GM21528 (cell line): Measurements from ENCODE around the gene SKIDA1.

ENCODE experiments used
- ATAC-seq: cut with Tn5 transposase; IDR thresholded peaks from one replicate; pipeline ENCODE4 v1.9.1; 2021; ENCODE audit warnings: mild to moderate bottlenecking, moderate library complexity; ENCODE audit not compliant: unreplicated experiment, low FRiP score

Gene SKIDA1

DNA sequence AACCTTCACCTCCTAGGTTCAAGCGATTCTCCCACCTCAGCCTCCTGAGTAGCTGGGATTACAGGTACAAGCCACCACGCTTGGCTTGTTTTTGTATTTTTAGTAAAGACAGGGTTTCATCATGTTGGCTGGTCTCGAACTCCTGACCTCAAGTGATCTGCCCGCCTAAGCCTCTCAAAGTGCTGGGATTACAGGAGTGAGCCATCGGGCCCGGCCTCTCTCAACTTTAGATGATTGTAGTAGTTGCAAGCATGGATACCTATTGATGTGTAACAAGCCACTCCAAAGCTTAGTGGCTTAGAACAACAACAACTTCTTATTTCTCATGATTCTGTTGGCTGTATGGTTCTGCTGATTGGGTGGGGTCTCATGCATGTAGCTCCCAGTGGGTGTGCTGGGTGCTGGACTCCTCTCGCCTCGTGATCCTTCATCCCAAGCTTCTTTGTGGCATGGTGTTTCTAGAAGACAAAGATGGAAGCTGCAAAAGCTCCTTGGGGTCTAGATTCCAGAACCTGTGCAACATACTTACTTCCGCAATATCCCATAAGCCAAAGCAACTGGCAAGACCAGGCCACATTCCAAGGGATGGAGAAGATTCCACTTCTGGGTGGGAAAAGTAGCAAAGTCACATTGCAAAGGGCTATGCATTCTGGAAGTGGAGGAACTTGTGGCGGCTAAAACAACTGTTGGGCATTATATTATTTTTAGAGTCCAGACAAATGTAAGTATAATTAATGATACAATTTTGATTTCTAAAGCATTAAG lies 37.9 kb downstream of the SKIDA1 start:
- no peak for ATAC-seq

DNA sequence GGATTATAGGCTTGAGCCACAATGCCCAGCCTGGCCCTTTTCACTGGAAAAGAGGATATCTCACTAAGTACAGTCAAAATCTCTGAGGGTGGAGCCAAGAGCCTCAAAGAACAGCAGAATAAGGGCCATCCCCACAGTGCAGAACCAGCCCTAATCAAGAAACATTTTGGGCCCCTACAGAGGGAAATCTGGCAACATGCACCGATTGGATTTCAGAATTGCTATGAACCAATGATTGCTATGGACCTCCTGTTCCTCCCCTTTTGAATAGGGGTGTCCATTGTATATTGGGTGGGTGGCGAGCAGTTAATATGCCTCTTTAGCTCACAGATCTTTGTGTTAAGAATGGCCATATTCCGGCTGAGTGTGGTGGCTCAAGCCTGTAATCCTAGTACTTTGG lies 42.7 kb downstream of the SKIDA1 start:
- ATAC-seq, result no peak

DNA sequence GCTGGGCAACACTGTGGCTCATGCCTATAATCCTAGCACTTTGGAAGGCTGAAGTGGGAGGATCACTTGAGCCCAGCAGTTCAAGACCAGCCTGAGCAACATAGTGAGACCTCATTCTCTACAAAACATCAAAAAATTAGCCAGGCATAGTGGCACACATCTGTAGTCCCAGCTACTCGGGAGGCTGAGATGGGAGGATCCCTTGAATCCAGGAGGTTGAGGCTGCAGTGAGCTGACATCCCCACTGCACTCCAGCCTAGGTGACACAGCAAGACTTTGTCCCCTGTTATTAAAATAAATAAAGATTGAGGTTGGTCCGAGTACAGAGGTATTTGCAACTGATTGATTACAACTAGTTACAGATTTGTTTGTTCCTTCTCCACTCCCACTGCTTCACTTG lies 44.1 kb downstream of the SKIDA1 start:
- no peak for ATAC-seq

DNA sequence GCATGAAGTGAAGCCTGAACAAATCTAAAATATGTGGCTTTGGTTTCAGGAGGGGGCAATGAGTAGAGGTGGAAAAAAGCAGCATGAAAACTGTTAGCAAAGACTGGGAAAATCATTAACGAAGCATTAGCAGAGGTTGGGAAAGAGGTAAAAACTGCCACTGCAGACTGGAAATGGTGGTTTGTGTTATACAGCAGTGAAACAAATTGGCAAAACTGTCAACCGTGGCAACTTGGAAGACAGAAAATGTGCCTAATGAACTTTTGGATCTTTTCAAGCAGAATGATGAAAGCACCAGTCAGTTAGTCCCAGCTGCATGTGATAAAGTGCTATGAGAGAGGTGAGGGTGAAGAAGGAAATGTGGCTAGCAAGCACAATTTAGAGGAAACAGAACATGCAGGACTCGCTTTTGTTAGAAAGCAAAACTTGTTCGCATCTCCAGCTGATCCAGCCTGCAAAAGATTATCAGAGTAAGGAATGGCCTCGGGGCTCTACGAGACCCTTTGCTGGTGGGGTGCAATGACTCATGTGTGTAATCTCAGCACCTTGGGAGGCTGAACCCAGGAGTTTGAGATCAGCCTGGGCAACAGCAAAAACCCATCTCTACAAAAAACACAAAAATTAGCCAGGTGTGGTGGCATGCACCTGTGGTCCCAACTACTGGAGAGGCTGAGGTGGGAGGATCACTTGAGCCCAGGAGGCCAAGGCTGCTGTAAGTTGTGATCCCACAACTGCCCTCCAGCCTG lies 45.7 kb downstream of the SKIDA1 start:
- no peak for ATAC-seq

DNA sequence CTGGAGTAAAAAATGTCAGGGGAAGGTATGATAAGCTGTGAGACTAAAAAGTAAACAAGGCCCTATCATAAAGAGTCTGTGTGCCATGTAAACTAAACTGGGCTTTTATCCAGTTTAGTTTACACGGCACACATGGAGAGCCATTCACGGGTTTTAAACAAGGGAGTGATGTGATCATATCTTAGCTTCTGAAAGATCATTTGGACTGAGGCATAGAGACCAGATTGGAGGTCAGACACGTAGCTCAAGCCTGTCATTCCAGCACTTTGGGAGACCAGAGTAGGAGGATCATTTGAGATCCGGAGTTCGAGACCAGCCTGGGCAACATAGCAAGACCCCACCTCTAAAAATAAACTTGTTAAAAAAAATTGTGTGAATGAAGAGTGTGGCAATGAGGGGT lies 50.1 kb downstream of the SKIDA1 start:
- ATAC-seq, result no peak

DNA sequence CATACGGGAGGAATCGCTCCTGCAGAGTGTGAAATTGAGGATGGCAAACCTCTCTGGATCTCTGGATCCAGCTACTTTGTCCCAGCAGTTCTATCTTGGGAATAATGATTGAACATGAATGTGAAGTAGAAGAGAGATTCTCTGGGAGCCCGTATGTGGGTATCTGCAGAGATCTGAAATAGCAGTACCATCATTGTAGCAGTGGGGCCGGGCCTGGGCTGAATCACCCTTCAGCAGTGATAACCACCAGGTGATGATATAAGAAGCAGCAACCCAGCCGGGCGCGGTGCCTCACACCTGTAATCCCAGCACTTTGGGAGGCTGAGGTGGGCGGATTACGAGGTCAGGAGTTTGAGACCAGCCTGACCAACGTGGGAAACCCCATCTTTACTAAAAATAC lies 51.9 kb downstream of the SKIDA1 start:
- ATAC-seq, result no peak

DNA sequence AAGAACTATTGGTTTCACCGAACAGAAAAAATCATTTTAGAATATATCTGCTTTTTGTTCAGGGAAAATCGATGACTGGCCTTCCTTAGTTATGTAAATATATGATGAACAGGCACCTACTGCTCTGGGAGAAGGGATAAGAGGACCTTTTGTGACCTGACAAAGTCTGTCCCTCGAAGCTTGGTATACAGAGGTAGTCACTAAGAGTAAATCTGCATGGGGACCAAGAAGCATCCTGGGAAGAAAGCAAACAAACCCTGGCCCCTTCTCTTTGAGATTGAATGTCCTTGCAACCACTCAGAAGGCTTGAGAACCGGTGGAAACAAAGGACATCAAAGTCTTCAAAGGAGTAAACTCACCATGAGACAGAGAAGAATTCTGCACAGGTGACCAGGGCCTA lies 52.3 kb downstream of the SKIDA1 start:
- ATAC-seq, result no peak

DNA sequence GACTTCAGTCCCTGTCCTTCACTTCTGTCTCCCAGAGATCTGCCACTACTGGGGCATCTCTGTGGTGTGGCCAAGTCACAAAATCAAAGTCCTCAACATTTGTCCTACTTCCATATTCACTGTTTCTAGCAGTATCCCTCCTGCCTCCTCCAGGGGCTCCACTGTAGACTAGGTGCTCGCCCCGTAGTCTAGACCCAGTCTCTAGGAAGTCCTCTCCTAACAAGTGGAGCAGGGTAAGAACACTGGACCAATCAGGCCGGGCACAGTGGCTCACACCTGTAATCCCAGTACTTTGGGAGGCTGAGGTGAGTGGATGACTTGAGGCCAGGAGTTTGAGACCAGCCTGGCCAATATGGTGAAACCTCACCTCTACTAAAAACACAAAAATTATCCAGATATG lies 57.4 kb downstream of the SKIDA1 start:
- no peak for ATAC-seq

DNA sequence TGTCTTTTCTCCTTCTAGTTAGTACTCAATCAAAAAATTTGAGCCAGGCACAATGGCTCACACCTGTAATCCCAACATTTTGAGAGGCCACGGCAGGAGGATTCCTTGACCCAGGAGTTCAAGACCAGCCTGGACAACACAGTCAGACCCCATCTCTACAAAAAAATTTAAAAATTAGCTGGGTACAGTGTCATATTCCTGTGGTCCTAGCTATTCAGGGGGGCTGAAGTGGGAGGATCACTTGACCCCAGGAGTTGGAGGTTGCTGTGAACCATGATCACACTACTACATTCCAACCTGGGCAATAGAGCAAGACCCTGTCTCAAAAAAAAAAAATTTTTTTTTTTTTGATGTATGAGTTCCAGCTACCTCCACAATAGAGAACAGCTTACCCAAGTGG lies 57.8 kb downstream of the SKIDA1 start:
- no peak for ATAC-seq

DNA sequence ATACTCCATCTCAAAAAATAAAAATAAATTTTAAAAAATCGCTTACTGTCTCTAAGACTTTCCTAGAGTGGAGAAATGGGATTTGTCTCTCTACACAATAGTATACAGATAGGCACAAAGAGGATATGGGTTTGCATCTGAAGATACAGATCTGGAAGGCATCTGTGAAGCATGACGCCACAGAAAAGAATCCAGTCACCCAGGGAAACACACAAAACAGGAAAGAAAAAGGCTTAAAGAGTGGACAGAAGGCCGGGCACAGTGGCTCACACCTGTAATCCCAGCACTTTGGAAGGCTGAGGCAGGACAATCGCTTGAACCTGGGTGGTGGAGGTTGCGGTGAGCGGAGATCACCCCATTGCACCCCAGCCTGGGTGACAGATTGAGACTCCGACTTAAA lies 61.3 kb downstream of the SKIDA1 start:
- no peak for ATAC-seq
